Hematopoietic multipotent progenitor cell (in vitro differentiated cells): ENCODE data around the gene NOL9. TPM values are rescaled to one million over a fixed set of nuclear protein-coding genes. Genes with fewer than 3 reads are reported as not detected.

Source experiments
- DNase-seq, 3 donors: peaks; one replicate each; pipeline ENCODE4 v3.0.0-alpha.2; 2011 to 2015; ENCODE audit warnings: low read depth in 2 of 3, low spot score in 2 of 3
- total RNA-seq: library from RNA; depleted of rRNA; stranded (reverse); fragments of >200 nt; gene quantifications from one replicate; pipeline ENCODE4 v1.2.3, GENCODE V29; 2012

Gene NOL9
- total RNA-seq, 1 donor, result 19.1 TPM

- DNase-seq, result no peak
Measured at GRCh38 chr1:6528492-6528891, 25.8 kb downstream of the NOL9 start.

GRCh38 chr1:6526316-6526715 is 28.0 kb downstream of the NOL9 start:
- DNase-seq, result no peak

GRCh38 chr1:6523566-6523965 is 30.7 kb downstream of the NOL9 start:
- peak in 2 of 3 donors; percentile 22 to 23 for DNase-seq

GRCh38 chr1:6521536-6521935 is 32.8 kb downstream of the NOL9 start:
- DNase-seq, result no peak

GRCh38 chr1:6519935-6520671 is 34.2 kb downstream of the NOL9 start:
- no peak for DNase-seq

GRCh38 chr1:6519491-6519934 is 34.8 kb downstream of the NOL9 start:
- no peak for DNase-seq

GRCh38 chr1:6517435-6517851 is 36.9 kb downstream of the NOL9 start:
- no peak for DNase-seq

- DNase-seq, result no peak
Measured at GRCh38 chr1:6515771-6516170, 38.5 kb downstream of the NOL9 start.

GRCh38 chr1:6513320-6513801 is 41.0 kb downstream of the NOL9 start:
- DNase-seq, result no peak

- no peak for DNase-seq
Measured at GRCh38 chr1:6512908-6513280, 41.4 kb downstream of the NOL9 start.

- no peak for DNase-seq
Measured at GRCh38 chr1:6512245-6512907, 41.9 kb downstream of the NOL9 start.

- no peak for DNase-seq
Measured at GRCh38 chr1:6511561-6512244, 42.6 kb downstream of the NOL9 start.

- DNase-seq, result no peak
Measured at GRCh38 chr1:6511056-6511455, 43.3 kb downstream of the NOL9 start.

- DNase-seq, result no peak
Measured at GRCh38 chr1:6510493-6510892, 43.8 kb downstream of the NOL9 start.

GRCh38 chr1:6509919-6510291 is 44.4 kb downstream of the NOL9 start:
- no peak for DNase-seq

- peak in 1 of 3 donors; percentile 69 for DNase-seq
Measured at GRCh38 chr1:6509220-6509918, 44.9 kb downstream of the NOL9 start.

- no peak for DNase-seq
Measured at GRCh38 chr1:6508816-6509189, 45.5 kb downstream of the NOL9 start.

GRCh38 chr1:6508154-6508815 is 46.0 kb downstream of the NOL9 start:
- DNase-seq, result no peak

GRCh38 chr1:6507461-6507911 is 46.8 kb downstream of the NOL9 start:
- DNase-seq, result no peak

GRCh38 chr1:6507037-6507428 is 47.3 kb downstream of the NOL9 start:
- no peak for DNase-seq
